Mesenchymal stem cell (in vitro differentiated cells and primary cell): Measurements from ENCODE around the gene PTK6.

Experiments
- DNase-seq: peaks from one replicate; pipeline ENCODE4 v3.0.0-alpha.2; 2013
- H2AFZ ChIP-seq: one replicate; pipeline ENCODE4 v1.6.1; 2013; ENCODE audit warnings: low read depth, mild to moderate bottlenecking, control low read depth, inconsistent platforms, low read length, moderate library complexity
- H2AK5ac ChIP-seq: 2 replicates; pipeline ENCODE4 v1.6.1; 2013; ENCODE audit warnings: low read length, moderate library complexity, mild to moderate bottlenecking, inconsistent platforms; ENCODE audit not compliant: severe bottlenecking
- H2BK120ac ChIP-seq: one replicate; pipeline ENCODE4 v1.6.1; 2013; ENCODE audit warnings: low read depth, mild to moderate bottlenecking, inconsistent platforms, low read length, moderate library complexity
- H2BK12ac ChIP-seq, 2 experiments: one replicate each; pipeline ENCODE4 v1.6.1; 2013; ENCODE audit warnings: inconsistent platforms in 2 of 2, low read length in 2 of 2, mild to moderate bottlenecking in 2 of 2, moderate library complexity in 2 of 2, control low read depth in 1 of 2
- H2BK15ac ChIP-seq: one replicate; pipeline ENCODE4 v1.6.1; 2013; ENCODE audit warnings: mild to moderate bottlenecking, low read depth, inconsistent platforms; ENCODE audit not compliant: poor library complexity, severe bottlenecking
- H2BK5ac ChIP-seq: 2 replicates; pipeline ENCODE4 v1.6.1; 2013; ENCODE audit warnings: low read depth, mild to moderate bottlenecking, low read length, control low read depth, inconsistent platforms; ENCODE audit not compliant: poor library complexity, severe bottlenecking
- H3K14ac ChIP-seq, 2 experiments: one replicate each; pipeline ENCODE4 v1.6.1; 2013; ENCODE audit warnings: inconsistent platforms in 2 of 2, low read length in 2 of 2, control low read depth in 1 of 2, mild to moderate bottlenecking in 1 of 2, moderate library complexity in 1 of 2
- H3K18ac ChIP-seq, 2 experiments: one replicate each; pipeline ENCODE4 v1.6.1; 2013; ENCODE audit warnings: inconsistent platforms in 2 of 2, low read length in 2 of 2, control low read depth in 1 of 2, low read depth in 1 of 2, mild to moderate bottlenecking in 1 of 2
- H3K23ac ChIP-seq, 2 experiments: one replicate each; pipeline ENCODE4 v1.6.1; 2013; ENCODE audit warnings: inconsistent platforms in 2 of 2, low read length in 2 of 2, mild to moderate bottlenecking in 2 of 2, moderate library complexity in 2 of 2, control low read depth in 1 of 2
- H3K27ac ChIP-seq: 2 replicates; pipeline ENCODE4 v1.5.1; 2013; ENCODE audit warnings: mild to moderate bottlenecking, moderate library complexity, low read length, control low read depth, inconsistent platforms; ENCODE audit not compliant: poor library complexity, severe bottlenecking
- H3K27me3 ChIP-seq, 2 experiments: 2 replicates each; pipeline versions ENCODE4 v1.6.1 to v1.7.0; 2013; ENCODE audit warnings: low read length in 2 of 2, mild to moderate bottlenecking in 2 of 2, moderate library complexity in 2 of 2, control low read depth in 1 of 2, inconsistent platforms in 1 of 2; ENCODE audit not compliant: control insufficient read depth in 1 of 2, insufficient read depth in 1 of 2
- H3K36me3 ChIP-seq, 2 experiments: 2 replicates each; pipeline versions ENCODE4 v1.6.1 to v1.7.0; 2013; ENCODE audit warnings: low read length in 2 of 2, control low read depth in 1 of 2, inconsistent platforms in 1 of 2, low read depth in 1 of 2, mild to moderate bottlenecking in 1 of 2; ENCODE audit not compliant: insufficient read depth in 2 of 2, control insufficient read depth in 1 of 2
- H3K4ac ChIP-seq, 2 experiments: one replicate each; pipeline ENCODE4 v1.6.1; 2013; ENCODE audit warnings: inconsistent platforms in 2 of 2, low read length in 2 of 2, mild to moderate bottlenecking in 2 of 2, moderate library complexity in 2 of 2, control low read depth in 1 of 2, low read depth in 1 of 2
- H3K4me1 ChIP-seq: 2 replicates; pipeline ENCODE4 v1.6.1; 2013; ENCODE audit warnings: low read depth, low read length, control low read depth; ENCODE audit not compliant: control insufficient read depth, insufficient read depth
- H3K4me2 ChIP-seq: 2 replicates; pipeline ENCODE4 v1.6.1; 2013; ENCODE audit warnings: low read length, mild to moderate bottlenecking, inconsistent platforms; ENCODE audit not compliant: poor library complexity, severe bottlenecking
- H3K4me3 ChIP-seq, 2 experiments: 2 replicates each; pipeline versions ENCODE4 v1.5.1 to v1.7.0; 2013; ENCODE audit warnings: low read length in 2 of 2, mild to moderate bottlenecking in 2 of 2, control low read depth in 1 of 2, low read depth in 1 of 2; ENCODE audit not compliant: insufficient read depth in 1 of 2
- H3K79me1 ChIP-seq: replicated peaks from 2 replicates; pipeline ENCODE4 v1.6.1; 2013; ENCODE audit warnings: mild to moderate bottlenecking, control low read depth, low read length, inconsistent platforms; ENCODE audit not compliant: poor library complexity, severe bottlenecking
- H3K9ac ChIP-seq: 2 replicates; pipeline ENCODE4 v1.7.0; 2013; ENCODE audit warnings: mild to moderate bottlenecking, low read length, moderate library complexity
- H3K9me3 ChIP-seq: 2 replicates; pipeline ENCODE4 v1.7.0; 2013; ENCODE audit warnings: mild to moderate bottlenecking, low read length; ENCODE audit not compliant: control insufficient read depth
- H4K8ac ChIP-seq: one replicate; pipeline ENCODE4 v1.6.1; 2013; ENCODE audit warnings: inconsistent platforms, mild to moderate bottlenecking, low read length, moderate library complexity
- H4K91ac ChIP-seq: one replicate; pipeline ENCODE4 v1.6.1; 2013; ENCODE audit warnings: mild to moderate bottlenecking, low read length, inconsistent platforms
- WGBS: methylation state at CpG from one replicate; pipeline ENCODE4 v1.1.7; 2013; ENCODE audit warnings: mixed read lengths; 5-methylcytosine and 5-hydroxymethylcytosine counted together

Gene PTK6

GRCh38 chr20:63495741-63496595, 41.2 kb downstream of the PTK6 start:
- Histone ChIP-seq H3K79me1 (no peaks in the 10 kb centered on the region), H3K14ac (peak overlapping the region in 1 of 2 experiments; percentile 63), H2BK12ac (no peak overlapping the region), H3K4me3 (peak overlapping the region in 1 of 2 experiments; percentile 70), H3K4ac (no peak overlapping the region), H3K27me3 (peaks cover 31 to 66% of the 10 kb centered on the region in 2 experiments), H3K36me3 (peaks cover 0 to 4% of the 10 kb centered on the region in 2 experiments), H2AFZ (peak overlapping the region; percentile 29), H2BK120ac (no peak overlapping the region), H2BK5ac (no peak overlapping the region), H2BK15ac (no peak overlapping the region), H3K9me3 (peaks cover 6% of the 10 kb centered on the region), H4K8ac (no peak overlapping the region), H3K4me1 (peaks cover 22% of the 10 kb centered on the region), H3K27ac (no peak overlapping the region), H4K91ac (no peak overlapping the region), H2AK5ac (no peak overlapping the region), H3K9ac (no peak overlapping the region), H3K23ac (peak overlapping the region in 1 of 2 experiments; percentile 86), H3K4me2 (peak overlapping the region; percentile 68), H3K18ac (no peak overlapping the region)
- DNase-seq: peak; percentile 59
- 32% methylated on average over 41 of the region's 48 CpGs for WGBS

GRCh38 chr20:63495167-63495720, 41.9 kb downstream of the PTK6 start:
- H3K4me1 ChIP-seq: peaks cover 22% of the 10 kb centered on the region
- no peak overlapping the region for H4K8ac ChIP-seq
- no peak overlapping the region for H3K18ac ChIP-seq
- H2BK5ac ChIP-seq: no peak overlapping the region
- H2BK120ac ChIP-seq: no peak overlapping the region
- H3K23ac ChIP-seq: no peak overlapping the region
- H4K91ac ChIP-seq: no peak overlapping the region
- 84% methylated on average over 8 of the region's 8 CpGs for WGBS
- peaks cover 26 to 63% of the 10 kb centered on the region in 2 experiments for H3K27me3 ChIP-seq
- no peak overlapping the region for H3K14ac ChIP-seq
- H3K9ac ChIP-seq: no peak overlapping the region
- no peak overlapping the region for H3K27ac ChIP-seq
- no peak overlapping the region for H3K4me3 ChIP-seq
- peaks cover 0 to 4% of the 10 kb centered on the region in 2 experiments for H3K36me3 ChIP-seq
- DNase-seq: no peak
- no peak overlapping the region for H2AK5ac ChIP-seq
- H2BK15ac ChIP-seq: no peak overlapping the region
- no peak overlapping the region for H2AFZ ChIP-seq
- no peak overlapping the region for H3K4me2 ChIP-seq
- H3K4ac ChIP-seq: no peak overlapping the region
- peaks cover 6% of the 10 kb centered on the region for H3K9me3 ChIP-seq
- H2BK12ac ChIP-seq: no peak overlapping the region
- no peaks in the 10 kb centered on the region for H3K79me1 ChIP-seq

GRCh38 chr20:63494420-63495166, 42.6 kb downstream of the PTK6 start:
- peaks cover 21% of the 10 kb centered on the region for H3K4me1 ChIP-seq
- H3K4ac ChIP-seq: no peak overlapping the region
- no peak overlapping the region for H2AFZ ChIP-seq
- H2BK15ac ChIP-seq: no peak overlapping the region
- H3K4me2 ChIP-seq: no peak overlapping the region
- no peak overlapping the region for H3K23ac ChIP-seq
- WGBS: 91% methylated on average over 51 of the region's 51 CpGs
- H2BK12ac ChIP-seq: no peak overlapping the region
- peaks cover 0 to 4% of the 10 kb centered on the region in 2 experiments for H3K36me3 ChIP-seq
- peaks cover 23 to 57% of the 10 kb centered on the region in 2 experiments for H3K27me3 ChIP-seq
- H2BK120ac ChIP-seq: no peak overlapping the region
- H2AK5ac ChIP-seq: no peak overlapping the region
- H3K79me1 ChIP-seq: no peaks in the 10 kb centered on the region
- H3K27ac ChIP-seq: no peak overlapping the region
- H3K4me3 ChIP-seq: no peak overlapping the region
- no peak overlapping the region for H3K18ac ChIP-seq
- H4K91ac ChIP-seq: peak overlapping the region; percentile 9
- no peak overlapping the region for H3K14ac ChIP-seq
- no peak for DNase-seq
- H2BK5ac ChIP-seq: no peak overlapping the region
- H3K9ac ChIP-seq: no peak overlapping the region
- H3K9me3 ChIP-seq: peaks cover 6% of the 10 kb centered on the region
- H4K8ac ChIP-seq: no peak overlapping the region

- Histone ChIP-seq H3K9me3 (peaks cover 6% of the 10 kb centered on the region), H2BK15ac (no peak overlapping the region), H3K4me2 (no peak overlapping the region), H2BK12ac (no peak overlapping the region), H3K36me3 (peaks cover 0 to 4% of the 10 kb centered on the region in 2 experiments), H3K27ac (no peak overlapping the region), H3K4me1 (peaks cover 16% of the 10 kb centered on the region), H3K14ac (no peak overlapping the region), H3K79me1 (no peaks in the 10 kb centered on the region), H3K4me3 (no peak overlapping the region), H2AFZ (no peak overlapping the region), H2AK5ac (no peak overlapping the region), H4K91ac (no peak overlapping the region), H3K23ac (no peak overlapping the region), H3K18ac (no peak overlapping the region), H3K27me3 (peaks cover 23 to 55% of the 10 kb centered on the region in 2 experiments), H2BK120ac (no peak overlapping the region), H2BK5ac (no peak overlapping the region), H3K4ac (no peak overlapping the region), H3K9ac (no peak overlapping the region), H4K8ac (no peak overlapping the region)
- WGBS: 95% methylated on average over 7 of the region's 7 CpGs
- no peak for DNase-seq
These were observed 43.1 kb downstream of the PTK6 start for GRCh38 chr20:63494084-63494419.
